ENCODE measurements around the gene RGS6. TPM values are rescaled to one million over a fixed set of nuclear protein-coding genes. Genes with fewer than 3 reads are reported as not detected.

RGS6 gene
- total and polyA plus RNA-seq, 7 donors: 0.19 to 1.6 (median 0.42) TPM

DNA sequence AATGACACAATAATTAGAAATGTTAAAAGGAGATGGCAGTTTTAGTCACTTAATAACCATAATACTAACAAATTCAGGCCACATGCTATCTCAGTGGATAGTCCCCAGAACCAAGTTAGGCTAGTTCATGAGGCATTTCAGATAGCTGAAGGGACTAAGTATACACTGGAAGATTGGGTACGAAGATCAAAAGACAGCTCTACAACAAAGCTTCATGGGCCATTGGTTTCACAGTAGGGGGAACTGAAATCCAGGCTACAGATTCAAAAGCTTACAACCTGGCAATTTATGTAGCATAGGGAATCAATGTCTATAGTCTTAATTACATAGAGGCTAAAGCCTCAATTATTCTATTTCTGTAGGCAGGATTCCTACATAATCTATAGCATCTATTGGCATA is 343.0 kb downstream of the RGS6 start:
- no peak overlapping the region for H3K27ac ChIP-seq
- no peaks in the 10 kb centered on the region for H3K27me3 ChIP-seq (ENCODE audit: insufficient read depth in 3 of 3, low read length in 2 of 3)
- TF ChIP-seq, protein P1, sequence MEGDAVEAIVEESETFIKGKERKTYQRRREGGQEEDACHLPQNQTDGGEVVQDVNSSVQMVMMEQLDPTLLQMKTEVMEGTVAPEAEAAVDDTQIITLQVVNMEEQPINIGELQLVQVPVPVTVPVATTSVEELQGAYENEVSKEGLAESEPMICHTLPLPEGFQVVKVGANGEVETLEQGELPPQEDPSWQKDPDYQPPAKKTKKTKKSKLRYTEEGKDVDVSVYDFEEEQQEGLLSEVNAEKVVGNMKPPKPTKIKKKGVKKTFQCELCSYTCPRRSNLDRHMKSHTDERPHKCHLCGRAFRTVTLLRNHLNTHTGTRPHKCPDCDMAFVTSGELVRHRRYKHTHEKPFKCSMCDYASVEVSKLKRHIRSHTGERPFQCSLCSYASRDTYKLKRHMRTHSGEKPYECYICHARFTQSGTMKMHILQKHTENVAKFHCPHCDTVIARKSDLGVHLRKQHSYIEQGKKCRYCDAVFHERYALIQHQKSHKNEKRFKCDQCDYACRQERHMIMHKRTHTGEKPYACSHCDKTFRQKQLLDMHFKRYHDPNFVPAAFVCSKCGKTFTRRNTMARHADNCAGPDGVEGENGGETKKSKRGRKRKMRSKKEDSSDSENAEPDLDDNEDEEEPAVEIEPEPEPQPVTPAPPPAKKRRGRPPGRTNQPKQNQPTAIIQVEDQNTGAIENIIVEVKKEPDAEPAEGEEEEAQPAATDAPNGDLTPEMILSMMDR (IDR thresholded peaks at IDR 0.05): no peak
- no peaks in the 10 kb centered on the region for H3K36me3 ChIP-seq (ENCODE audit: insufficient read depth in 1 of 2, low read depth in 1 of 2)
- no peak for DNase-seq
- no peak overlapping the region for H3K4me3 ChIP-seq
- H3K4me1 ChIP-seq: no peaks in the 10 kb centered on the region
- no peak for ATAC-seq
- WGBS, 3 donors: 64 to 77% (median 64%) methylated on average over 1 of the region's 1 CpG
- no peaks in the 10 kb centered on the region for H3K9me3 ChIP-seq
- intact Hi-C loops (cut with DNase I): no loop called here

DNA sequence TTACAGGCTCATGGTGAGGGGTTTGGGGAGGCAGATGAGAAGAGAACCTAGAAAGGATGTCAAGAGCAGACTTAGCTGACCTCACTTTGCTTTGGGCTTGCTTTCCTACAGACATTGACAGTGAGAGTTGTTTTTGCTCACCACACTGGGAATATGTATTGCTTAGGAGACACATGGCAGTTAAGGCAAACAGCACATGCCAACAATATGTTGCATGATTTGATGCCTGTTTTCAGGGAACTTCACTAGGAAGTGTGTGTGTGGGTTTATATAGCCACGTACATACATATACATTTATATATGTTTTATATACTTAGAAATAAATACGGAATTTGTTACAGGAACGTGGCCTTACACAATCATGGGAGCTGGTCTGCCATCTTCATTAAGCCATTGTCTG is 346.1 kb downstream of the RGS6 start:
- intact Hi-C loops (cut with DNase I): no loop called here
- WGBS, 3 donors: 90 to 95% (median 95%) methylated on average over 3 of the region's 3 CpGs
- no peak for ATAC-seq

DNA sequence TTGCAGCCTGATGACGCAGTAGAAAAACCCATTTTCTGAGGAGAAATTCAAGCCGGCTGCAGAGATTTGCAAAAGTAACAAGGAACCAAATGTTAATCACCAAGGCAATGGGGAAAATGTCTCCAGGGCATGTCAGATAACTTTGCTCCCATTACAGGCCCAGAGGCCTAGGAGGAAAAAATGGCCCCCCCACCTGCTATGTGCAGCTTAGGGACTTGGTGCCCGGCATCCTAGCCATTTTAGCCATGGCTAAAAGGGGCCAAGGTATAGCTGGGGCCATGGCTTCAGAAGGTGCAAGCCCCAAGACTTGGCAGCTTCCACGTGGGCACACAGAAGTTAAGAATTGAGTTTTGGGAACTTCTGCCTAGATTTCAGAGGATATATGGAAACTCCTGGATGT is 351.9 kb downstream of the RGS6 start:
- TF ChIP-seq, protein P1 (IDR thresholded peaks at IDR 0.05): no peak
- no peak for ATAC-seq
- WGBS, 3 donors: 81 to 87% (median 83%) methylated on average over 4 of the region's 4 CpGs

More for the DNA sequence above, 346.1 kb downstream of the RGS6 start:
- no peaks in the 10 kb centered on the region for H3K36me3 ChIP-seq (ENCODE audit: insufficient read depth in 1 of 2, low read depth in 1 of 2)
- H3K4me3 ChIP-seq: no peak overlapping the region
- no peaks in the 10 kb centered on the region for H3K27me3 ChIP-seq (ENCODE audit: insufficient read depth in 3 of 3, low read length in 2 of 3)
- H3K4me1 ChIP-seq: no peaks in the 10 kb centered on the region
- TF ChIP-seq, protein P1 (IDR thresholded peaks at IDR 0.05): no peak
- H3K27ac ChIP-seq: no peak overlapping the region
- no peaks in the 10 kb centered on the region for H3K9me3 ChIP-seq
- DNase-seq: no peak

DNA sequence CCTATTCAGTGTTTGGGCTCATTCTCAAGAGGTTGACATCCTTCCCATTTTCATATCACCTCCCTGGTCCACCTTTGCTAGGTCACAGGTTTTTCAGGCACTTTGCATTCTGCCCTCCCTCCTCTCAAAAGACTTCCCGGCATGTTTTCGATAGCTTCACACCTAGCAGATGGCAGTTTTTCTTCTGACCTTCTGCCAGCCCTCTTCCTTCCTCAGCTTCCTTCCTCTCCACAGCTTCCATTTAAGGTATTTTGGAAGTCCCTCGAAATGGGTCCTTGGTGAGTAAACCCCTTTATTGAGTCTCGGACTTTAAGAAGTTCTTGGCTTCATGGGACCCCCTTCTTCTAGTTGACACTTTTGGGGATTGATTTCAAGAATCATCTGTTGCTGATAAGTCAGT is 358.0 kb downstream of the RGS6 start:
- WGBS, 3 donors: 53 to 67% (median 66%) methylated on average over 4 of the region's 4 CpGs
- intact Hi-C loops (cut with DNase I): no loop called here
- Histone ChIP-seq H3K9me3 (no peaks in the 10 kb centered on the region), H3K36me3 (ENCODE audit: insufficient read depth in 1 of 2, low read depth in 1 of 2) (no peaks in the 10 kb centered on the region), H3K27ac (no peak overlapping the region), H3K4me1 (no peaks in the 10 kb centered on the region), H3K4me3 (no peak overlapping the region), H3K27me3 (ENCODE audit: insufficient read depth in 3 of 3, low read length in 2 of 3) (no peaks in the 10 kb centered on the region)
- TF ChIP-seq, protein P1 (IDR thresholded peaks at IDR 0.05): no peak
- DNase-seq: no peak
- no peak for ATAC-seq

More for the DNA sequence above, 351.9 kb downstream of the RGS6 start:
- no peaks in the 10 kb centered on the region for H3K27me3 ChIP-seq (ENCODE audit: insufficient read depth in 3 of 3, low read length in 2 of 3)
- no peaks in the 10 kb centered on the region for H3K4me1 ChIP-seq
- no peaks in the 10 kb centered on the region for H3K36me3 ChIP-seq (ENCODE audit: insufficient read depth in 1 of 2, low read depth in 1 of 2)
- intact Hi-C loops (cut with DNase I): no loop called here
- no peak overlapping the region for H3K27ac ChIP-seq
- no peak overlapping the region for H3K4me3 ChIP-seq
- H3K9me3 ChIP-seq: no peaks in the 10 kb centered on the region
- no peak for DNase-seq
